Gastrocnemius medialis (tissue), 4 donors: ENCODE data around the gene AGER. TPM values are rescaled to one million over a fixed set of nuclear protein-coding genes. Genes with fewer than 3 reads are reported as not detected.
A peak's percentile ranks its signal among the peaks of the same experiment; 100 is the strongest.
"Not testable (repeated sequence)": the region's sequence is repeated elsewhere in the genome, so short reads cannot be mapped to it uniquely, and the experiment has no call there.

Experiments
- ATAC-seq, 2 donors: fragments of 150-250 bp; one replicate each; pipeline ENCODE4 v1.9.1; 2016
- DNase-seq, 2 donors: peaks; one replicate each; pipeline ENCODE4 v3.0.0-alpha.2; 2019
- H3K27ac ChIP-seq, 4 donors: fragments of 200-600 bp; sonication (generic); 1 replicate in 1 of 4; 2 replicates in 3 of 4; pipeline ENCODE4 v1.5.1; 2016 to 2018; ENCODE audit warnings: mild to moderate bottlenecking in 2 of 4, moderate library complexity in 1 of 4
- H3K27me3 ChIP-seq, 3 donors: fragments of 200-600 bp; sonication (generic) in 2 of 3; 1 replicate in 1 of 3; 2 replicates in 2 of 3; pipeline versions ENCODE4 v1.5.1 to v1.6.0; 2016 to 2019; ENCODE audit warnings: mild to moderate bottlenecking in 1 of 3, moderate library complexity in 1 of 3
- H3K36me3 ChIP-seq, 2 donors: fragments of 200-600 bp; sonication (generic) in 1 of 2; one replicate each; pipeline ENCODE4 v1.5.1; 2017 to 2018
- H3K4me1 ChIP-seq, 2 donors: fragments of 200-600 bp; sonication (generic) in 1 of 2; one replicate each; pipeline ENCODE4 v1.5.1; 2016 to 2017; ENCODE audit warnings: mild to moderate bottlenecking in 2 of 2
- H3K4me3 ChIP-seq, 4 donors: fragments of 200-600 bp; sonication (generic) in 3 of 4; 1 replicate in 1 of 4; 2 replicates in 3 of 4; pipeline ENCODE4 v1.5.1; 2016 to 2019; ENCODE audit warnings: mild to moderate bottlenecking in 2 of 4
- H3K9me3 ChIP-seq, 3 donors: fragments of 200-600 bp; sonication (generic) in 2 of 3; 1 replicate in 1 of 3; 2 replicates in 2 of 3; pipeline ENCODE4 v1.5.1; 2016 to 2019
- CTCF ChIP-seq, 5 experiments: fragments of 450-650 bp in 3 of 5; fragments of 200-600 bp in 2 of 5; sonication (generic) in 2 of 5; IDR thresholded peaks in 4 of 5; conservative IDR thresholded peaks in 1 of 5; 1 replicate in 4 of 5; 2 replicates in 1 of 5; pipeline ENCODE4 v1.5.1; 2016 to 2019; ENCODE audit warnings: antibody characterized with exemption in 5 of 5, mild to moderate bottlenecking in 3 of 5, moderate library complexity in 3 of 5
- POLR2A ChIP-seq, 2 donors: fragments of 450-650 bp; IDR thresholded peaks; one replicate each; pipeline ENCODE4 v1.6.1; 2017; ENCODE audit warnings: antibody characterized with exemption in 2 of 2, mild to moderate bottlenecking in 2 of 2, moderate library complexity in 2 of 2
- in situ Hi-C, 4 donors: fragments of 200-750 bp; cut with MboI; loops; one replicate each; pipeline versions ENCODE4 v1.15.0 to v1.8.0; 2017; ENCODE audit warnings: low sequenced_read_pairs in 4 of 4
- intact Hi-C: fragments of 100-400 bp; cut with DNase I; formaldehyde crosslinking; loops from one replicate; pipeline ENCODE4 v1.15.1; 2023; ENCODE audit warnings: low total_unique reads
- total RNA-seq, 4 donors: library from RNA; depleted of rRNA; stranded (reverse); fragments of >200 nt; gene quantifications; one replicate each; pipeline versions ENCODE4 v1.1.0 to v1.2.3, GENCODE V29; 2016

The AGER gene
- total RNA-seq, 4 donors from 2014 or later: 1.9 TPM; not detected in 3

- DNase-seq (no peak), ATAC-seq (no peak)
- H3K27me3 ChIP-seq: no peaks in the 10 kb centered on the region
- intact Hi-C loops (loop anchor here (10.0 kb wide), 1 partner anchor 1475 kb away; the partner anchor contains the start of gene MDC1), in situ Hi-C loops (loop anchor here in 3 of 4 donors (5.0 to 25.0 kb wide), 8 partner anchors 62 to 1577 kb away; partner anchors contain the start of genes BRD2 (in 3 of the 3), HLA-DMA (in 3 of the 3), APOM (in 2 of the 3) and ATF6B (in 2 of the 3))
- no peaks in the 10 kb centered on the region for H3K9me3 ChIP-seq
- peak overlapping the region; percentile 71 to 87 (median 78) for H3K4me3 ChIP-seq
- peaks cover 32 to 51% of the 10 kb centered on the region in 2 donors for H3K4me1 ChIP-seq
- TF ChIP-seq POLR2A (IDR thresholded peaks at IDR 0.05): no peak
- no peak for TF ChIP-seq CTCF (IDR thresholded peaks at IDR 0.05 in 4 of 5, conservative IDR thresholded peaks at IDR 0.05 in 1 of 5)
- peak overlapping the region; percentile 96 to 99 (median 98) for H3K27ac ChIP-seq
- H3K36me3 ChIP-seq: peaks cover 0 to 5% of the 10 kb centered on the region in 2 donors
Observed at GRCh38 chr6:32189742-32190053, 5.6 kb upstream of the AGER start.

- TF ChIP-seq POLR2A (IDR thresholded peaks at IDR 0.05) (no peak), CTCF (IDR thresholded peaks at IDR 0.05 in 4 of 5, conservative IDR thresholded peaks at IDR 0.05 in 1 of 5) (no peak)
- peaks cover 0 to 5% of the 10 kb centered on the region in 2 donors for H3K36me3 ChIP-seq
- H3K27ac ChIP-seq: peak overlapping the region; percentile 96 to 99 (median 98)
- intact Hi-C loops: no loop called here
- no peak for ATAC-seq
- peak overlapping the region; percentile 71 to 87 (median 78) for H3K4me3 ChIP-seq
- no peaks in the 10 kb centered on the region for H3K27me3 ChIP-seq
- in situ Hi-C loops: loop anchor here in 3 of 4 donors (25.0 kb wide), 6 partner anchors 227 to 1577 kb away; partner anchors contain the start of genes BRD2 (in 3 of the 3), HLA-DMA (in 3 of the 3), APOM (in 2 of the 3) and BAG6 (in 2 of the 3)
- no peaks in the 10 kb centered on the region for H3K9me3 ChIP-seq
- no peak for DNase-seq
- peaks cover 32 to 50% of the 10 kb centered on the region in 2 donors for H3K4me1 ChIP-seq
Observed at GRCh38 chr6:32189069-32189741, 5.2 kb upstream of the AGER start.

- no peaks in the 10 kb centered on the region for H3K9me3 ChIP-seq
- peak overlapping the region; percentile 71 to 87 (median 78) for H3K4me3 ChIP-seq
- peaks cover 0 to 5% of the 10 kb centered on the region in 2 donors for H3K36me3 ChIP-seq
- H3K27ac ChIP-seq: peak overlapping the region; percentile 96 to 99 (median 98)
- intact Hi-C loops: no loop called here
- no peaks in the 10 kb centered on the region for H3K27me3 ChIP-seq
- H3K4me1 ChIP-seq: peaks cover 33 to 50% of the 10 kb centered on the region in 2 donors
- no peak for TF ChIP-seq CTCF (IDR thresholded peaks at IDR 0.05 in 4 of 5, conservative IDR thresholded peaks at IDR 0.05 in 1 of 5)
- TF ChIP-seq POLR2A (IDR thresholded peaks at IDR 0.05): no peak
- ATAC-seq: no peak
- no peak for DNase-seq
- in situ Hi-C loops: loop anchor here in 3 of 4 donors (25.0 kb wide), 6 partner anchors 226 to 1576 kb away; partner anchors contain the start of genes BRD2 (in 3 of the 3), HLA-DMA (in 3 of the 3), APOM (in 2 of the 3) and BAG6 (in 2 of the 3)
Observed at GRCh38 chr6:32188381-32189068, 4.5 kb upstream of the AGER start.

GRCh38 chr6:32187725-32188380 is 3.8 kb upstream of the AGER start:
- DNase-seq, H3K9me3 ChIP-seq, H3K27me3 ChIP-seq, H3K36me3 ChIP-seq, intact Hi-C loops, ATAC-seq: not testable (repeated sequence)
- Histone ChIP-seq H3K4me1 (peaks cover 33 to 51% of the 10 kb centered on the region in 2 donors), H3K4me3 (peak overlapping the region in 2 of 4 donors; percentile 74 to 87), H3K27ac (peak overlapping the region; percentile 96 to 99 (median 98))
- in situ Hi-C loops: loop anchor here in 3 of 4 donors (25.0 kb wide), 6 partner anchors 226 to 1576 kb away; partner anchors contain the start of genes BRD2 (in 3 of the 3), HLA-DMA (in 3 of the 3), APOM (in 2 of the 3) and BAG6 (in 2 of the 3)
